GM20431 (cell line): ENCODE data around the gene HSDL2.

Source experiments
- in situ Hi-C: fragments of 300-500 bp; cut with MseI, MboI; formaldehyde crosslinking; loops from one replicate; pipeline ENCODE4 v1.15.0; 2020; ENCODE audit warnings: low sequenced_read_pairs; ENCODE audit not compliant: unreplicated experiment

The HSDL2 gene

GRCh38 chr9:112439171-112439570, 59.3 kb downstream of the HSDL2 start:
- in situ Hi-C loops, result no loop called here

- in situ Hi-C loops, result no loop called here
Observed at GRCh38 chr9:112439825-112440224, 59.9 kb downstream of the HSDL2 start.

DNA sequence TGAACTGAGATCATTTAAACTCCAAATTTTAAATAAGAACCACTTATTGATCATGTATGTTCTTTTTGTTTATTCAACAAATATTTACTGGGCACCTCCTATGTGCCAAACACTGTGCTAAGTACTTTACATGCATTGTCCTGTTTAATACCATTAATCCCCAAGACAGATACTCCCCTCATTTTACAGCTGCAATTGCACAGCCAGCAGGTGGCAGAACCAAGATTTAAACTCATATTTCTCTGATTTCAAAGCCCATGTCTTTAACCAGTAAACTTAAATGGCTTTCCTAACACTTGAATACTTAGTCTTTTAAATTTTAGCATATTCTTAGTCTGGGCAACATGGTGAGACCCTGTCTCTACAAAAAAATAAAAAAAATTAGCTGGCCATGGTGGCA, 63.3 kb downstream of the HSDL2 start:
- in situ Hi-C loops, result no loop called here

GRCh38 chr9:112443636-112444035, 63.7 kb downstream of the HSDL2 start:
- in situ Hi-C loops, result no loop called here

- in situ Hi-C loops, result no loop called here
Observed at GRCh38 chr9:112445196-112445595, 65.3 kb downstream of the HSDL2 start.

DNA sequence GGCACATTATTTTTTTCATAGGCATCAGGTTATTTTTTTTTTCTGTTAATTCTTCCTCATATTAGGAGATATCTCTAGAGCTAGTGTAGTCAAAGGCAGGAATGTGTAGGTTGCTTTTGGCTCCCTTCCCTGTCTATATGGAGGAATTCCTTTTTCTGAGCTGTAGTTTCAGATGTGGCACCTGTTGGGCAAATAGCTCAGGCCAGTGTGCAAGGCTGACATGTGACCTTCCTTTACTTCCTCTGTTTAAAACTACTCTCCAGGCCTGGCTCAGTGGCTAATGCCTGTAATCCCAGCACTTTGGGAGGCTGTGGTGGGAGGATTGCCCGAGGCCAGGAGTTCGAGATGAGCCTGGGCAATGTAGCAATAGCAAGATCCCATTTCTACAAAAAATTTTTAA, 66.2 kb downstream of the HSDL2 start:
- in situ Hi-C loops, result no loop called here

- in situ Hi-C loops, result no loop called here
Observed at GRCh38 chr9:112446526-112446925, 66.6 kb downstream of the HSDL2 start.

DNA sequence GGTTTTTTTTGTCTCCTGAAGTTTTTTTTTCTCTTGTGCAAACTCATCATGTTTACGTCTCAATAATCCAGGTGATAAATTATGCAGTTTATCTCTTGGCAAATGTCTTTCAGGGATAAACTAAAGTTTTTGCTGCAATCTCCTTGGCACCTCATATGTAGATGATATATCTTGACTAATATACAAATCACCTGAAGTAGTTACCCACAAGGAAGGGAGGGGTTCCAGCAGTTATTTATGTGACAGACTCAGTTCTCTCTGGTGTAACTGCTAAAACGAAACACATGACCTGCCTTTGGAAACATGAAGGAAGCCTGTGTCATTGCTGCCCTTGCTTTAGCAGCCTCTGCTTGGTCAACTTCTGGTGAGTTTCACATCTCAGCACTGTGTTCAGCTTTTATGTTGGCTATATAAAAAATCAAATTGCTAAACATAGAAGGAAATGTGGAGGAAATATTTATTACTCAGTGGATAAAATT, 67.4 kb downstream of the HSDL2 start:
- in situ Hi-C loops, result no loop called here

DNA sequence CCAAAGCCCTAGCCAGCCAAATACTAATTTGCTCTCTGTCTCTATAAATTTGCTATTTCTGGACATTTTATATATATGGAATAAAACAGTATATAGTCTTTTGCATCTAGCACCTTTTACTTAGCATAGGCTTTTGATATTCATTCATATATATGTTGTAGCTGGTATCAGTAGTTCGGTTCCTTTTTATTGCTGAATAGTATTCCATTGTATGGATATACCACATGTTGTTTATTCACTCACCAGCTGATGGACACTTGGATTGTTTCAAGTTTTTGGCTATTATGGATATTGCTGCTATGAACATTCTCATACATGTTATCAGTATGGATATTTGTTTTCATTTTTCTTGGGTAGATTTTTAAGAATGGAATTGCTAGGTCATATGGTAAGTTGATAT, 82.9 kb downstream of the HSDL2 start:
- in situ Hi-C loops, result no loop called here

DNA sequence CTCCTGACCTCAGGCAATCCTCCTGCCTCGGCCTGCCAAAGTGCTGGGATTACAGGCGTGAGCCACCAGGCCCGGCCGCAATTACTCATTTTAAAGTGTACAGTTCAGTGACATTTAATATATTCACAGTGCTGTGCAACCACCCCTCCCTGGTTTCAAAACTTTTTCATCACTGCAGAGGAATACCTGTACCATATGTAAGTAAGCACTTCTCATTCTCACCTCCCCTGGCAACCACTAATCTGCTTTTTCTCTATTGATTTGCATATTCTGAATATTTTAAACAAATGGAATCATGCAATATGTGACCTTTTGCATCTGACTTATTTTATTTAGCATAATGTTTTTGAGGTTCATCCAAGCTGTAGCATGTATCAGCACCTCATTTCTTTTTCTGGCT, 85.4 kb downstream of the HSDL2 start:
- in situ Hi-C loops, result no loop called here

GRCh38 chr9:112472996-112473395, 93.1 kb downstream of the HSDL2 start:
- in situ Hi-C loops, result no loop called here

- in situ Hi-C loops, result no loop called here
Observed at GRCh38 chr9:112473986-112474385, 94.1 kb downstream of the HSDL2 start.

DNA sequence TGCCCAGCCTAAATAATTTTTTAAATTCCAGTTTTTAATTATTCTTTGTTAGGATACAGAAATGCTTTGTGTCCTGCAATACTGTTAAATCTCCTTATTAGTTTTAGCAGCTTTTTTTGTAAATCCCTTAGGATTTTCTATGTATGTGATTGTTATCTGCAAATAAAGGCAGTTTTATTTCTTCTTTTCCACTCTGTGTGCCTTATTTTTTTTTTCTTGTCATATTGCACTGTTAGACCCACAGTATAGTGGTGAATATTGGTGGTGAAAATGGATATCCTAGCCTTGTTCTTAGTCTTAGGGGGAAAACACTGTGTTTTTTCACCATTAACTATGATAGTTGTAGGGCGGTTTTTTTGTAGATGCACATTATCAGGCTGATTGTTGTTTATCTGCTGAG, 95.4 kb downstream of the HSDL2 start:
- in situ Hi-C loops, result no loop called here

DNA sequence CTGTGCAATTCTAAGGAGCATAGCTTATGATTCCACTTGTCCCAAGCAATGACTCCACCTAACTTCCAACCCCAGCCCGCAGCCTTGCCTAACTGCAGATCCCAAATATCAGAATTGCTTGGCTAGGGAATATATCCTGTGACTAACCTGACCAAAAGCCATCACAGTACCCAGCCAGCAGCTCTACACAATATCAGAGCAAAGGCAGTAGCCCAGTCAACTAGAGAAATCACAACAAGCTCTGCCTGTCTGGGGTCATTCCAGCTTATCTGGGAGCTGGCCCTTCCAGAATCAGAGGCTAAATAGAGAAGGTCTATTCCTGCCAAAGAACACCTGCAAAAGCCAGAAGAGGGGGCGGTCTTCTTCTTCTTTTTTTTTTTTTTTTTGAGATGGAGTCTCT, 97.4 kb downstream of the HSDL2 start:
- in situ Hi-C loops, result no loop called here

DNA sequence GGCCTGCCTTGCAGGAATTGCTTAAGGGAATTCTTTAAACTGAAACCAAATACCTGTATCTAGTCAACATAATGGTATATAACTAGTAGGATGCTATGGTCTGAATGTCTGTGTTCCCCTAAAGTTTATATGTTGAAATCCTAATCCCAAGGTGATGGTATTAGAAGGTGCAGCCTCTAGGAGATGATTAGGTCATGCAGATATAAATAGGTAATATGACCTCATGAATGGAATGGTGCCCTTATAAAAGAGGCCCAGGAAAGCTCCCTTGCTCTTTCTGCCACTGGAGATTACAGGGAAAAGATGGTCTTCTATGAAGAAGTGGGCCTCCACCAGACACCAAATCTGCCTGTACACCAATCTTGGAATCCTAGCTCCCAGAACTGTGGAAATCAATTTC, 99.3 kb downstream of the HSDL2 start:
- in situ Hi-C loops, result no loop called here

DNA sequence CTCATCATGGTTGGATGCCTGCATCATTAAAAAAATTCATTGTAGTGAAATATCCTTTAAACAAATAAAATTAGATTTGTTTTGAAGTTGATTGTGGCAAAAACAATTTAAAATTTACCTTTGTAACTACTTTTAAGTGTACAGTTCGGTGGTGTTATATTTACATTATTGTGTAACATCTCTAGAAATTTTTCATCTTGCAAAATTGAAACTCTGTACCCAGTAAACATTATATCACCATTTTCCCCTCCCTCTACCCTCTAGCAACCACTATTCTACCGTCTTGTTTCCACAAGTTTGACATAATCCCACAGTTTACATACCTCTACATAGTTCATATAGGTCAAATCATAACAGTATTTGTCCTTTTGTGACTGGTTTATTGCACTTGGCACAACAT, 104.7 kb downstream of the HSDL2 start:
- in situ Hi-C loops, result no loop called here

- in situ Hi-C loops, result no loop called here
Observed at GRCh38 chr9:112485574-112485973, 105.7 kb downstream of the HSDL2 start.

DNA sequence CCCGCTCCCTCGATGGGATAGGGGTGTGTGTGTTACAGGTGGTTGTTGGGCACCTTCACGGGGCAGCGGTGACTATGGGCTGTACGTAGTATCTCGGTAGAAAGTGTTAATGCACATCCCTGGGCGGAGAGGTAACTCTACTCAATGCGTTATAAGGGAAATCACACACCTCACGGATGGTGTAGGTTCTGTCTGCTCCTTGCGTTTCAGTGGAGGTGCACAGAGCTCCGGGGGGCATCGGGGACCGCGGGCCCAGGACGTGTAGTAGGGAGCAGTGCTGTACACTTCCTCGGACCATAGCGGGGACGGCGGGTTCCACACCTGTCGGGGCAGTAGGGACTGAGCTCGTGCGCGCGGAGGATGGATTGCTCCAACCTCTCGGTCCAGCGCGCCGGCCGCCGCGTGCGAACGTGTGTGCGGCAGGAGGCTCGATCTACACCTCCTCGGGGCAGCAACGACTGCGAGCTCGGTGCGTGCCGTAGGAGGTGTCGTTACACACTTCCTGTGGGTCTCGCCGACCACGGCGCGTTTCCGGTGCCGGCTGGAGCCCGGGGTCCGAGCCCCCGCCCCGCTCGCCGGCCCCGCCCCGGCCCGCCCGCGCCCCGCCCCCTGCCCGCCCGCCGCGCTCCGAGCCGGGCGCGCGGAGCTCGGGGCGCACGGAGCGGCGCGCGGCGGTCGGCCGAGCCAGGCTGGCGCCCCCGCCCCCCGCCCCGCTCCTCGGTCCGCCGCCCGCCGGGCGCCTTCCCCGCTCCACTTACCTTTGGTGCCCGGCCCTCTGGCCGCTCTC, 106.5 kb downstream of the HSDL2 start, which contains the start of gene KIAA1958:
Gene KIAA1958, plus strand, starts transcription at position 607 of the 787 bp plus-strand sequence. CDS start 87,254 bp downstream, outside the sequence.
- in situ Hi-C loops, result no loop called here

GRCh38 chr9:112487008-112487798, 107.3 kb downstream of the HSDL2 start:
- in situ Hi-C loops, result no loop called here

DNA sequence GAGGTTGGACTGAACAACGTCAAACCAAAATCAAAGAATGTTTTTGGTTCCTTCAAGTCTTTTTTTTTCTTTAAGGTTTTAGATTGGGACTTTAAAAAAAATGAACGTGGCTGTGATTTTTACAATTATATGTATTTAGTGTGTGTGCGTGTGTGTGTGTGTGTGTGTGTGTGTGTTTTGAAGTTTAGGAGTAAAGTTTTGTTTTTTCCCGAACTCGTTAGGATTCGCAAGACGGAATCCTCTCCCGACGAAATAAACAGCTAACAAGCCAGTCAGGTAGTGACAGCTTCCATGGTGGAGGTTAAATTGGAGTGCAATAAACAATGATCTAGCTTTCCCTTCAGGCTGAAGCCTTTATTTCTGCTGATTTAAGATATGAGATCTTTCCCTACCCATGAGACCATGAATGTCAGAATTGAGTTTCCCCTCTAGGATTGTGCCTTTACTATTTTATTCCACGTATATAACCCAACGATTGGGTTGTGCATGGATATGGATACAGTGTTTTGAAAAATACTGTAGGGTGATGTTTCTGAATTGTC, 108.0 kb downstream of the HSDL2 start:
- in situ Hi-C loops, result no loop called here

DNA sequence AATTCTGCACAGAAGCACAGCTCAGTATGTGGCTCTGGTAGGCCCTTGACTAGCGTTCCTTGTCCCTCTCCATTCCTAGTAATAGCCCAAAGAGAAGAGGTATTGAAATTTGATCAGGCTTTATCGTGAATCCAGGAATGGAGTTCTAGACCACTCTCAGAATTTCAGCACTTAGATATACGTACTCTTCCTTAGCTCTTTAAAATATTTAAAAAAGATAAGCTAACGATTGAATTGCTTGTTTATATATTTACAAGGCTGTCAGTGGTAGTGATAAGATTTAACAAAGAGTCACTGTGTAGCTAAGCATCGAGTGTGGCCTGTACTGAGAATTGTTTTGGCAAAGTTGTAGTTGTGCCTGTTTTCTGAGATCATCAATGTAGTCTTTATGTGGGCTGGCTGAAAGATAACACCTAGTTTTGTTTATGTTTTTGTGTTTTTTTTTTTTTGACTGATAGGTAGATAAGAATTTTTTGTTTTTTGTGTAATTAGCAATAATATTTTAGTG, 109.2 kb downstream of the HSDL2 start:
- in situ Hi-C loops, result no loop called here
